Suprapubic skin (tissue), 4 donors: ENCODE results near the gene CHTOP.
"Not testable (repeated sequence)": the region's sequence is repeated elsewhere in the genome, so short reads cannot be mapped to it uniquely, and the experiment has no call there.

Experiments used
- EP300 ChIP-seq: sonication (generic); formaldehyde crosslinking; IDR thresholded peaks from one replicate; pipeline ENCODE4 v1.6.1; 2017; ENCODE audit warnings: antibody characterized with exemption
- POLR2A ChIP-seq, 2 donors: fragments of 450-650 bp; IDR thresholded peaks; one replicate each; pipeline ENCODE4 v1.6.1; 2017; ENCODE audit warnings: antibody characterized with exemption in 2 of 2, mild to moderate bottlenecking in 2 of 2, moderate library complexity in 2 of 2
- POLR2AphosphoS5 ChIP-seq, 3 donors: sonication (generic); formaldehyde crosslinking; IDR thresholded peaks; one replicate each; pipeline ENCODE4 v1.6.1; 2017; ENCODE audit warnings: antibody characterized with exemption in 3 of 3
- TF ChIP-seq, protein P1 (sequence below), 2 donors: fragments of 200-600 bp in 1 of 2; fragments of 450-650 bp in 1 of 2; sonication (generic) in 1 of 2; IDR thresholded peaks; one replicate each; pipeline ENCODE4 v1.5.1; 2016 to 2019; ENCODE audit warnings: antibody characterized with exemption in 2 of 2, mild to moderate bottlenecking in 1 of 2, moderate library complexity in 1 of 2

DNA sequence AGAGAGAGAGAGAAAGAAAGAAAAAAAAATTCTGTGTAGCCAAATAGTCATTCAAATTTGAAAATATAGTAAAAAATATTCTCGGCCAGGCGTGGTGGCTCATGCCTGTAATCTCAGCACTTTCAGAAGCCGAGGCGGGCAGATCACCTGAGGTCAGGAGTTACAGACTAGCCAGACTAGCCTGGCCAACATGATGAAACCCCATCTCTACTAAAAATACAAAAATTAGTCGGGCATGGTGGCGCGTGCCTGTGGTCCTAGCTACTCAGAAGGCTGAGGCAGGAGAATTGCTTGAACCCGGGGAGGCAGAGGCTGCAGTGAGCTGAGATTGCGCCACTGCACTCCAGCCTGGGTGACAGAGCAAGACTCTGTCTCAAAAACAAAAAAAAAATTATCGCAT, 45.8 kb upstream of the CHTOP start:
- TF ChIP-seq, protein P1, sequence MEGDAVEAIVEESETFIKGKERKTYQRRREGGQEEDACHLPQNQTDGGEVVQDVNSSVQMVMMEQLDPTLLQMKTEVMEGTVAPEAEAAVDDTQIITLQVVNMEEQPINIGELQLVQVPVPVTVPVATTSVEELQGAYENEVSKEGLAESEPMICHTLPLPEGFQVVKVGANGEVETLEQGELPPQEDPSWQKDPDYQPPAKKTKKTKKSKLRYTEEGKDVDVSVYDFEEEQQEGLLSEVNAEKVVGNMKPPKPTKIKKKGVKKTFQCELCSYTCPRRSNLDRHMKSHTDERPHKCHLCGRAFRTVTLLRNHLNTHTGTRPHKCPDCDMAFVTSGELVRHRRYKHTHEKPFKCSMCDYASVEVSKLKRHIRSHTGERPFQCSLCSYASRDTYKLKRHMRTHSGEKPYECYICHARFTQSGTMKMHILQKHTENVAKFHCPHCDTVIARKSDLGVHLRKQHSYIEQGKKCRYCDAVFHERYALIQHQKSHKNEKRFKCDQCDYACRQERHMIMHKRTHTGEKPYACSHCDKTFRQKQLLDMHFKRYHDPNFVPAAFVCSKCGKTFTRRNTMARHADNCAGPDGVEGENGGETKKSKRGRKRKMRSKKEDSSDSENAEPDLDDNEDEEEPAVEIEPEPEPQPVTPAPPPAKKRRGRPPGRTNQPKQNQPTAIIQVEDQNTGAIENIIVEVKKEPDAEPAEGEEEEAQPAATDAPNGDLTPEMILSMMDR (IDR thresholded peaks at IDR 0.05): not testable (repeated sequence)
- not testable (repeated sequence) for TF ChIP-seq POLR2A (IDR thresholded peaks at IDR 0.05); POLR2AphosphoS5 (IDR thresholded peaks at IDR 0.05); EP300
